Esophagus squamous epithelium (tissue), 5 donors: Measurements from ENCODE around the gene GLTP. TPM values are rescaled to one million over a fixed set of nuclear protein-coding genes. Genes with fewer than 3 reads are reported as not detected.

Experiments
- DNase-seq: peaks from one replicate; lab custom pipeline; 2025; lab: John Stamatoyannopoulos, UW
- H3K27ac ChIP-seq, 4 donors: fragments of 200-600 bp; sonication (generic); one replicate each; pipeline ENCODE4 v1.5.1; 2016 to 2019; ENCODE audit warnings: mild to moderate bottlenecking in 1 of 4
- H3K27me3 ChIP-seq, 4 donors: fragments of 200-600 bp; sonication (generic); 1 replicate in 3 of 4; 2 replicates in 1 of 4; pipeline versions ENCODE4 v1.5.1 to v1.6.0; 2017 to 2021; ENCODE audit warnings: antibody characterized with exemption in 1 of 4
- H3K36me3 ChIP-seq, 3 donors: fragments of 200-600 bp; sonication (generic); one replicate each; pipeline ENCODE4 v1.5.1; 2016 to 2019
- H3K4me1 ChIP-seq, 3 donors: fragments of 200-600 bp; sonication (generic); one replicate each; pipeline ENCODE4 v1.5.1; 2017 to 2019
- H3K4me3 ChIP-seq, 4 donors: fragments of 200-600 bp; sonication (generic); 1 replicate in 3 of 4; 2 replicates in 1 of 4; pipeline ENCODE4 v1.5.1; 2016 to 2019; ENCODE audit warnings: mild to moderate bottlenecking in 2 of 4, moderate library complexity in 1 of 4
- H3K9me3 ChIP-seq, 3 donors: fragments of 200-600 bp; sonication (generic); one replicate each; pipeline ENCODE4 v1.5.1; 2016 to 2019
- CTCF ChIP-seq, 6 experiments: fragments of 450-650 bp in 4 of 6; fragments of 200-600 bp in 2 of 6; sonication (generic) in 2 of 6; IDR thresholded peaks; one replicate each; pipeline ENCODE4 v1.5.1; 2016 to 2019; ENCODE audit warnings: antibody characterized with exemption in 6 of 6, mild to moderate bottlenecking in 4 of 6, moderate library complexity in 4 of 6
- POLR2A ChIP-seq, 4 donors: fragments of 450-650 bp; IDR thresholded peaks; one replicate each; pipeline ENCODE4 v1.6.1; 2017; ENCODE audit warnings: antibody characterized with exemption in 4 of 4, mild to moderate bottlenecking in 4 of 4, moderate library complexity in 3 of 4
- WGBS, 2 donors: methylation state at CpG; one replicate each; pipeline ENCODE4 v1.1.5; 2018; 5-methylcytosine and 5-hydroxymethylcytosine counted together
- intact Hi-C: fragments of 100-400 bp; cut with DNase I; formaldehyde crosslinking; loops from one replicate; pipeline ENCODE4 v1.15.0; 2022
- total RNA-seq, 4 donors: library from RNA; depleted of rRNA; stranded (reverse); fragments of >200 nt; gene quantifications; one replicate each; pipeline ENCODE4 v1.1.0, GENCODE V29; 2016
- donor health status: DM: yes; HTN: yes; CAD: no.

GLTP gene
- total RNA-seq, 4 donors from 2014 or later, result 315 to 901 (median 457) TPM

- Histone ChIP-seq H3K27ac (no peak overlapping the region), H3K27me3 (no peaks in the 10 kb centered on the region), H3K4me1 (no peaks in the 10 kb centered on the region), H3K4me3 (no peak overlapping the region), H3K36me3 (peaks cover 0 to 60% (median 10%) of the 10 kb centered on the region in 3 donors), H3K9me3 (no peaks in the 10 kb centered on the region)
- DNase-seq, result no peak
- 78 to 88% methylated on average over 2 to 3 of the region's 11 CpGs for WGBS, 2 donors
- intact Hi-C loops, result no loop called here
- TF ChIP-seq CTCF (IDR thresholded peaks at IDR 0.05) (no peak), POLR2A (IDR thresholded peaks at IDR 0.05) (no peak)
Measured at GRCh38 chr12:109926488-109927210, 46.3 kb upstream of the GLTP start.

GRCh38 chr12:109926016-109926415 is 45.7 kb upstream of the GLTP start:
- no peak overlapping the region for H3K27ac ChIP-seq
- DNase-seq, result no peak
- H3K4me3 ChIP-seq, result no peak overlapping the region
- H3K4me1 ChIP-seq, result no peaks in the 10 kb centered on the region
- H3K9me3 ChIP-seq, result no peaks in the 10 kb centered on the region
- WGBS, 2 donors, result 87 to 100% methylated on average over 3 to 4 of the region's 8 CpGs
- TF ChIP-seq CTCF (IDR thresholded peaks at IDR 0.05) (no peak), POLR2A (IDR thresholded peaks at IDR 0.05) (no peak)
- H3K36me3 ChIP-seq, result peaks cover 0 to 60% (median 6%) of the 10 kb centered on the region in 3 donors
- H3K27me3 ChIP-seq, result no peaks in the 10 kb centered on the region
- intact Hi-C loops, result no loop called here

GRCh38 chr12:109925185-109925840 is 45.0 kb upstream of the GLTP start:
- TF ChIP-seq POLR2A (IDR thresholded peaks at IDR 0.05) (no peak), CTCF (IDR thresholded peaks at IDR 0.05) (no peak)
- Histone ChIP-seq H3K4me1 (no peaks in the 10 kb centered on the region), H3K4me3 (no peak overlapping the region), H3K27me3 (no peaks in the 10 kb centered on the region), H3K36me3 (peaks cover 0 to 60% (median 4%) of the 10 kb centered on the region in 3 donors), H3K9me3 (no peaks in the 10 kb centered on the region), H3K27ac (no peak overlapping the region)
- WGBS, 2 donors, result 77 to 78% methylated on average over 10 to 17 of the region's 20 CpGs
- no peak for DNase-seq
- intact Hi-C loops, result no loop called here

GRCh38 chr12:109923481-109924245 is 43.3 kb upstream of the GLTP start:
- 83 to 87% methylated on average over 12 to 17 of the region's 17 CpGs for WGBS, 2 donors
- Histone ChIP-seq H3K36me3 (peaks cover 4 to 60% (median 7%) of the 10 kb centered on the region in 3 donors), H3K4me3 (no peak overlapping the region), H3K27ac (no peak overlapping the region), H3K27me3 (no peaks in the 10 kb centered on the region), H3K9me3 (no peaks in the 10 kb centered on the region), H3K4me1 (no peaks in the 10 kb centered on the region)
- TF ChIP-seq CTCF (IDR thresholded peaks at IDR 0.05), result no peak
- TF ChIP-seq POLR2A (IDR thresholded peaks at IDR 0.05), result no peak
- no peak for DNase-seq
- intact Hi-C loops, result no loop called here
